K562 (cell line): Measurements from ENCODE around the gene LTA. TPM values are rescaled to one million over a fixed set of nuclear protein-coding genes. Genes with fewer than 3 reads are reported as not detected.

ENCODE experiments used
- BHLHE40 ChIP-seq: IDR thresholded peaks from 2 replicates; pipeline ENCODE4 v1.6.1; 2011; ENCODE audit warnings: low read length, improper control_type of control experiment
- FUS ChIP-seq: fragments of 200-400 bp; formaldehyde crosslinking; optimal IDR thresholded peaks from 2 replicates; pipeline ENCODE3; 2017; ENCODE audit warnings: low read depth, low read length
- ILF3 ChIP-seq: fragments of 450-650 bp; IDR thresholded peaks from 2 replicates; pipeline ENCODE4 v1.6.1; 2018; ENCODE audit warnings: antibody characterized with exemption, mild to moderate bottlenecking, moderate library complexity, borderline replicate concordance
- MAZ ChIP-seq, 2 experiments: fragments of 450-650 bp in 1 of 2; sonication (generic) in 1 of 2; formaldehyde crosslinking; IDR thresholded peaks in 1 of 2; conservative IDR thresholded peaks in 1 of 2; 2 replicates each; pipeline versions ENCODE4 v1.4.0 to v1.5.0; 2020; ENCODE audit warnings: mild to moderate bottlenecking in 1 of 2, missing genetic modification reagents in 1 of 2
- MCM5 ChIP-seq: fragments of 450-650 bp; IDR thresholded peaks from 2 replicates; pipeline ENCODE4 v1.6.1; 2016; ENCODE audit warnings: low read depth
- MTA3 ChIP-seq: fragments of 450-650 bp; formaldehyde crosslinking; IDR thresholded peaks from 2 replicates; pipeline ENCODE4 v1.6.1; 2017; ENCODE audit warnings: mild to moderate bottlenecking, borderline replicate concordance
- NFXL1 ChIP-seq: fragments of 450-650 bp; formaldehyde crosslinking; IDR thresholded peaks from 2 replicates; pipeline ENCODE4 v1.4.0; 2021; ENCODE audit warnings: mild to moderate bottlenecking
- PML ChIP-seq: IDR thresholded peaks from 2 replicates; pipeline ENCODE4 v1.6.1; 2012; ENCODE audit warnings: low read length, inconsistent platforms
- POLR2AphosphoS5 ChIP-seq: IDR thresholded peaks from 2 replicates; pipeline ENCODE4 v1.6.1; 2011; ENCODE audit warnings: mild to moderate bottlenecking, low read depth, low read length, moderate library complexity; ENCODE audit not compliant: control insufficient read depth, insufficient read depth
- POLR2B ChIP-seq: fragments of 450-650 bp; IDR thresholded peaks from 2 replicates; pipeline ENCODE4 v1.6.1; 2018; ENCODE audit warnings: low read depth; ENCODE audit not compliant: partially characterized antibody
- POLR2G ChIP-seq: fragments of 200-400 bp; formaldehyde crosslinking; IDR thresholded peaks from 2 replicates; pipeline ENCODE4 v1.6.1; 2017; ENCODE audit warnings: low read depth, mild to moderate bottlenecking, antibody characterized with exemption, low read length, moderate library complexity
- RBM22 ChIP-seq: fragments of 200-400 bp; formaldehyde crosslinking; IDR thresholded peaks from 2 replicates; pipeline ENCODE4 v1.6.1; 2018; ENCODE audit warnings: low read length, low read depth; ENCODE audit not compliant: poor library complexity, severe bottlenecking
- SMAD3 ChIP-seq: fragments of 450-650 bp; formaldehyde crosslinking; conservative IDR thresholded peaks from 2 replicates; pipeline ENCODE4 v1.4.0; 2020; ENCODE audit warnings: mild to moderate bottlenecking
- ZNF41 ChIP-seq: fragments of 250-450 bp; sonication (Bioruptor Pico); conservative IDR thresholded peaks from 2 replicates; pipeline ENCODE4 v1.4.0; 2020; ENCODE audit warnings: mild to moderate bottlenecking
- polyA plus RNA-seq, 8 experiments: library from polyadenylated mRNA; depleted of rRNA in 4 of 8; stranded (reverse) in 5 of 8; unstranded in 3 of 8; fragments of >200 nt; fragmentation: Nextera tagmentation in 2 of 8; fragmentation: Illumina TruSeq in 1 of 8; extraction: Ambion mirVana in 2 of 8; extraction: Trizol in 1 of 8; gene quantifications; 2 replicates each; pipeline versions ENCODE4 v1.2.1 to v1.2.3, GENCODE V29; 2011 to 2014; ENCODE audit warnings: inconsistent platforms in 1 of 8, missing spikeins in 1 of 8
- total RNA-seq, 7 experiments: library from RNA; depleted of rRNA in 6 of 7; stranded (reverse); fragments of >200 nt in 6 of 7; fragmentation: Illumina TruSeq in 2 of 7; extraction: Trizol in 2 of 7; gene quantifications; 2 replicates each; pipeline versions ENCODE4 v1.2.1 to v1.2.3, GENCODE V29; 2011 to 2021; ENCODE audit warnings: low replicate concordance in 1 of 7
- TF ChIP-seq, protein P1 (sequence below): fragments of 450-650 bp; IDR thresholded peaks from 2 replicates; pipeline ENCODE4 v1.7.1; 2018; ENCODE audit warnings: mild to moderate bottlenecking, low read depth; ENCODE audit not compliant: partially characterized antibody
- TF ChIP-seq, protein P2 (sequence below): fragments of 250-450 bp; sonication (Bioruptor Pico); IDR thresholded peaks from 2 replicates; pipeline ENCODE4 v1.5.0; 2020; ENCODE audit warnings: mild to moderate bottlenecking, borderline replicate concordance
- TF ChIP-seq, protein P3 (sequence below): sonication (generic); formaldehyde crosslinking; IDR thresholded peaks from 2 replicates; pipeline ENCODE4 v1.8.0; 2023; ENCODE audit warnings: mild to moderate bottlenecking, missing genetic modification reagents

Gene LTA
- total and polyA plus RNA-seq, 9 of the 15 experiments (the other 6 are each of a cell fraction or from before 2014, with no cell fraction given), result 0.80 TPM; not detected in 8

DNA sequence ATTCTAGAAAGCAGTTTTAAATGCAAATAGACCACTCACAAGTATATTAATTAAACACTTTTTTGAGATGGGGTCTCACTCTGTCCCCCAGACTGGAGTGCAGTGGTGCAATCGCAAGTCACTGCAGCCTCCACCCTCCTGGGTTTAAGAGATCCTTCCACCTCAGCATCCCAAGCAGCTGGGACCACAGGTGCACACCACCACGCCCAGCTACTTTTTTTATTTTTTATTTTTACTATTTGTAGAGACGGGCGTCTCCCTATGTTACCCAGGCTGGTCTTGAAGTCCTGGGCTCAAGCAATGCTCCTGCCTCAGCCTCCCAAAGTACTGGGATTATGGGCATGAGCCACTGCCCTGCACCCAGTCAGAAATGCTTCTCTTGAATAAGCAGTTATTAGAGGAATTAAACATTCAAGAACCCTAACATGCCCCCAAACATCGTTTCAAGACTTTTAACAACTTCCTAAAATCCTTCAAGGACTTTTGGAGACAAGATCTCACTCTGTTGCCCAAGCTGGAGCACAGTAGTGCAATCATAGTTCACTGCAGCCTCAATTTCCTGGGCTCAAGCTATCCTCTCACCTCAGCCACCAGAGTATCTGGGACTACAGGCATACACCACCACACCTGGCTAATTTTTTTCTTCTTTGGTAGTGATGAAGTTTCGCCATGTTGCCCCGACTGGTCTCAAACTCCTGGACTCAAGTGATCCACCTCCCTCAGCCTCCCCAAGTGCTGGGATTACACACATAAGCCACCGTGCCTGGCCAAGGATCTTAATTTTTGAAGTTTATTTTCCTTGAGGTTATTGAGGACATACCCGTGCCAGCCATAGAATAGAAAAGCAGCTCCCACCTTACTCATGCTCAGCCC, 40.1 kb upstream of the LTA start (continued):
- TF ChIP-seq NFXL1 (CRISPR knock-in tag), result 0 out of 2 replicates have a peak, but pooled peaks have one; percentile 21
- TF ChIP-seq SMAD3, result 0 out of 2 replicates have a peak, but pooled peaks have one; percentile 68
- TF ChIP-seq PML, result no peak
- TF ChIP-seq POLR2G, result peak; percentile 35; the same call in 1 of the 2 replicates
- TF ChIP-seq POLR2AphosphoS5, result peak; percentile 7; the same call in 1 of the 2 replicates
- peak; percentile 81 for TF ChIP-seq POLR2B
- TF ChIP-seq ZNF41 (CRISPR knock-in tag), result no peak
- TF ChIP-seq, protein P1, sequence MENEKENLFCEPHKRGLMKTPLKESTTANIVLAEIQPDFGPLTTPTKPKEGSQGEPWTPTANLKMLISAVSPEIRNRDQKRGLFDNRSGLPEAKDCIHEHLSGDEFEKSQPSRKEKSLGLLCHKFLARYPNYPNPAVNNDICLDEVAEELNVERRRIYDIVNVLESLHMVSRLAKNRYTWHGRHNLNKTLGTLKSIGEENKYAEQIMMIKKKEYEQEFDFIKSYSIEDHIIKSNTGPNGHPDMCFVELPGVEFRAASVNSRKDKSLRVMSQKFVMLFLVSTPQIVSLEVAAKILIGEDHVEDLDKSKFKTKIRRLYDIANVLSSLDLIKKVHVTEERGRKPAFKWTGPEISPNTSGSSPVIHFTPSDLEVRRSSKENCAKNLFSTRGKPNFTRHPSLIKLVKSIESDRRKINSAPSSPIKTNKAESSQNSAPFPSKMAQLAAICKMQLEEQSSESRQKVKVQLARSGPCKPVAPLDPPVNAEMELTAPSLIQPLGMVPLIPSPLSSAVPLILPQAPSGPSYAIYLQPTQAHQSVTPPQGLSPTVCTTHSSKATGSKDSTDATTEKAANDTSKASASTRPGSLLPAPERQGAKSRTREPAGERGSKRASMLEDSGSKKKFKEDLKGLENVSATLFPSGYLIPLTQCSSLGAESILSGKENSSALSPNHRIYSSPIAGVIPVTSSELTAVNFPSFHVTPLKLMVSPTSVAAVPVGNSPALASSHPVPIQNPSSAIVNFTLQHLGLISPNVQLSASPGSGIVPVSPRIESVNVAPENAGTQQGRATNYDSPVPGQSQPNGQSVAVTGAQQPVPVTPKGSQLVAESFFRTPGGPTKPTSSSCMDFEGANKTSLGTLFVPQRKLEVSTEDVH, result peak; percentile 68
- peak in 1 of 2 experiments; percentile 38; a peak in 1 of 4 replicates for TF ChIP-seq MAZ (CRISPR knock-in tag; conservative IDR thresholded peaks at IDR 0.05 in 1 of 2, IDR thresholded peaks at IDR 0.05 in 1 of 2)
- TF ChIP-seq ILF3, result peak; percentile 75; the same call in 1 of the 2 replicates
- TF ChIP-seq, protein P2, sequence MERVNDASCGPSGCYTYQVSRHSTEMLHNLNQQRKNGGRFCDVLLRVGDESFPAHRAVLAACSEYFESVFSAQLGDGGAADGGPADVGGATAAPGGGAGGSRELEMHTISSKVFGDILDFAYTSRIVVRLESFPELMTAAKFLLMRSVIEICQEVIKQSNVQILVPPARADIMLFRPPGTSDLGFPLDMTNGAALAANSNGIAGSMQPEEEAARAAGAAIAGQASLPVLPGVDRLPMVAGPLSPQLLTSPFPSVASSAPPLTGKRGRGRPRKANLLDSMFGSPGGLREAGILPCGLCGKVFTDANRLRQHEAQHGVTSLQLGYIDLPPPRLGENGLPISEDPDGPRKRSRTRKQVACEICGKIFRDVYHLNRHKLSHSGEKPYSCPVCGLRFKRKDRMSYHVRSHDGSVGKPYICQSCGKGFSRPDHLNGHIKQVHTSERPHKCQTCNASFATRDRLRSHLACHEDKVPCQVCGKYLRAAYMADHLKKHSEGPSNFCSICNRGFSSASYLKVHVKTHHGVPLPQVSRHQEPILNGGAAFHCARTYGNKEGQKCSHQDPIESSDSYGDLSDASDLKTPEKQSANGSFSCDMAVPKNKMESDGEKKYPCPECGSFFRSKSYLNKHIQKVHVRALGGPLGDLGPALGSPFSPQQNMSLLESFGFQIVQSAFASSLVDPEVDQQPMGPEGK (CRISPR knock-in tag), result 0 out of 2 replicates have a peak, but pooled peaks have one; percentile 33
- no peak for TF ChIP-seq MTA3
- no peak for TF ChIP-seq MCM5
- no peak for TF ChIP-seq FUS
- TF ChIP-seq, protein P3, sequence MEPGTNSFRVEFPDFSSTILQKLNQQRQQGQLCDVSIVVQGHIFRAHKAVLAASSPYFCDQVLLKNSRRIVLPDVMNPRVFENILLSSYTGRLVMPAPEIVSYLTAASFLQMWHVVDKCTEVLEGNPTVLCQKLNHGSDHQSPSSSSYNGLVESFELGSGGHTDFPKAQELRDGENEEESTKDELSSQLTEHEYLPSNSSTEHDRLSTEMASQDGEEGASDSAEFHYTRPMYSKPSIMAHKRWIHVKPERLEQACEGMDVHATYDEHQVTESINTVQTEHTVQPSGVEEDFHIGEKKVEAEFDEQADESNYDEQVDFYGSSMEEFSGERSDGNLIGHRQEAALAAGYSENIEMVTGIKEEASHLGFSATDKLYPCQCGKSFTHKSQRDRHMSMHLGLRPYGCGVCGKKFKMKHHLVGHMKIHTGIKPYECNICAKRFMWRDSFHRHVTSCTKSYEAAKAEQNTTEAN (CRISPR knock-in tag), result no peak
- no peak for TF ChIP-seq BHLHE40
- TF ChIP-seq RBM22, result peak; percentile 23
